Left renal pelvis (tissue), 4 donors: Measurements from ENCODE around the gene INTS13. TPM values are rescaled to one million over a fixed set of nuclear protein-coding genes. Genes with fewer than 3 reads are reported as not detected.
"Not testable (repeated sequence)": the region's sequence is repeated elsewhere in the genome, so short reads cannot be mapped to it uniquely, and the experiment has no call there.

Experiments used
- DNase-seq, 4 donors: peaks; one replicate each; pipeline ENCODE4 v3.0.0-alpha.2; 2013; ENCODE audit warnings: low read depth in 4 of 4, low spot score in 3 of 4
- polyA plus RNA-seq, 4 donors: library from polyadenylated mRNA; unstranded; fragments of 120-200 nt; gene quantifications; one replicate each; pipeline ENCODE4 v1.2.1, GENCODE V29; 2013; ENCODE audit not compliant: insufficient read length in 4 of 4

The INTS13 gene
- polyA plus RNA-seq, 4 donors, result 30.3 to 43.3 (median 37.9) TPM

- no peak for DNase-seq
Measured at GRCh38 chr12:26871985-26872384, 65.8 kb downstream of the INTS13 start.

- DNase-seq, result peak in 1 of 4 donors; percentile 53
Measured at GRCh38 chr12:26870491-26871419, 67.0 kb downstream of the INTS13 start.

DNA sequence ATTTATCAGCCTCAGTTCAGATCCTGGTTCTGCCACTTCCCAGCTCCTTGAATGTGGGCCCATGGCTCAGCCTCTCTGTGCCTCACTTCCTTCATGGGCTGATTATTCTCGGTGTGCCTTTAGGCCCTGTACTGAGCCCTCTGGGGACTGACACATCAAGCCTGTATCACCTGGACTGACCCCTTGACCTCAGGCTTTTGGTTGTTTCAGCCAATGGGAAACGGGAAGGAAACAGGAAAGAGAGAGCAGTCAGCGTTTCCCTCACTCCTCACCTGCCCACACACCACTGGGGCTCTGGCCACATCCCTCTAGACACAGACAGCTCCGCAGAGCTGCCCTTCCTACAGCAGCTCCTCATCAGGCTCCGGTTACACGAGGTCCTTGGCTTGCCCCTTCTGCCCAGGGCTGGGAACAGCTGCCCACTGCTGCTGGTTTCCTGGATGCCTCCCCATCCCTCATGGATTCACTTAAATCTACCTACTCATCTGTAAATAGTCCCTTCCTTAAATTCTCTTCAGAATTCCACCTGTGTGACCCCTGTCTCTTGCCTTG is 67.8 kb downstream of the INTS13 start:
- no peak for DNase-seq

GRCh38 chr12:26869104-26869494 is 68.7 kb downstream of the INTS13 start:
- DNase-seq, result no peak

DNA sequence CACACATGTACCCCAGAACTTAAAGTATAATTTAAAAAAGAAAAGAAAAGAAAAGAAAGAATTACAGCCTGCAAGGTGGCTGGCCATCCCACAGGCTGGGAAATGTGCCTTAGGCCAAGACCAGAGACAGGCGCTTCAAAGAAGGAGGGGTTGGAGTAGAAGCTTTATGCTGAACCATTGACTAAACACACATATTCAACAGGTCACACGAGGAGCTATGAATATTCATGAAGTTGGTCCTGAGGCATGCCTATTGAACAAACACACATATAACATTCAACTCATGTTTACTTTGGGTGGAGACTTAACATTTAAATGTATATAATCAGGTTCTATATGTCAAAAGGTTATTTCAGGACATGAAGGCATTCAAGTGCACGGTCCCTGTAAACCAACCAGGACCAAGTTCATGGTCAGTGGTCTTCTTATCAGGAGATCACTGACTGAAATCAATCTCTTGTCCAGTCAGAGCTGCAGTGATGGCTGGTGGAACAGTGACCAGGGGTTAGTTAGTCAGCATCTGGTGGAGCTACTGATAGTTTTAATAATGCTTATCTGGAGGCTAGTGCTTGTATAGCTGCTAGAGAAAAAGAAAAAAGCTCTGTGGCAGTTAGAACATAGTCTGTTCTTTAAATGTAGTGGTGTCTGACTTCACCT is 69.2 kb downstream of the INTS13 start:
- no peak for DNase-seq

DNA sequence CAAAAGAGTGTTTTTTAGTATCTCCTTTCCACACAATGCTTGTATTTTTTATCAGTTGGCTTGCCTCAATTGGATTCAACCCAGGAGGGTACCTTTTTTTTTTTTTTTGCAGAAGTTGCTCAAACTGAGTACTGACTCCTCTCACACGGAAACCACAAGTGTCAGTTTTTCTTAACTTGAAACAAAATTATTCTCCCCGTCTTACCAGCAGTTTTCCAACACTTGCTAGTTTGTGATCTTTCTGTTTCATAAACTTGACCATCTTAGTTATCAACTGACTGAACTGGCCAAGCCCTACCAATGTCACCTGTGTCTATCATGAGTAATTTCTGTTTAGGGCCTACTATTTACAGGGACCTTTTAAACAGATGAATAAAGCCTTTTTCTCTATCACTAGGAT is 70.7 kb downstream of the INTS13 start:
- DNase-seq, result no peak

GRCh38 chr12:26863515-26863914 is 74.3 kb downstream of the INTS13 start:
- DNase-seq, result no peak

- not testable (repeated sequence) for DNase-seq
Measured at GRCh38 chr12:26862787-26863186, 75.0 kb downstream of the INTS13 start.

- no peak for DNase-seq
Measured at GRCh38 chr12:26861690-26862089, 76.1 kb downstream of the INTS13 start.

GRCh38 chr12:26857465-26858176 is 80.2 kb downstream of the INTS13 start:
- no peak for DNase-seq

DNA sequence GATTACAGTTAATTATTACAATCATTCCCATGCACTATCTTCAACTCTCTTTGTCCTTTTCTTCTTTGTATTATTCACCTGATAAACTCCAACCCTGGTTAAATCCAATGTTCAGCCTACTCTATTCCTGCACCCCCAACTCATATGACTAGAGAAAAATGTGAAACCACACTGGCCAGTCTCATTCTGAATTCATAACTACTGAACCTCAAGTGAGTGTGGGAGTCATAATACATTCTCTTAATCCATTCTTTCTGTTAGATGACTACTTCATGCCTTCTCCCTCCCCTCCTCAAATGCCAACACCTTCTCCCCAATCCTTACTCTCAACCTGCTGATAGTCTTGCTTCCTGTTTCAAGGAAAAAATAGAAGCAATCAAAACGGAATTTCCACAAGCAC is 82.4 kb downstream of the INTS13 start:
- DNase-seq, result no peak

Other genes starting within 250 kb of the INTS13 start
- gene ITPR2, start 104.8 kb downstream of the INTS13 start, polyA plus RNA-seq, result 10 to 100 TPM; 11.8 to 16.1 (median 13.2) TPM
- gene FGFR1OP2, start 489 bp upstream of the INTS13 start, polyA plus RNA-seq, result 10 to 100 TPM; 62.2 to 89.4 (median 63.0) TPM
- 10 to 100 TPM; 53.7 to 96.8 (median 86.4) TPM for gene TM7SF3, start 76.4 kb upstream of the INTS13 start, polyA plus RNA-seq
- 10 to 100 TPM; 56.2 to 75.2 (median 59.8) TPM for gene MED21, start 84.6 kb upstream of the INTS13 start, polyA plus RNA-seq
- under 1 TPM in 2 of 4 donors, not detected in 2; 0.18 to 0.32 TPM for gene C12orf71, start 144.6 kb upstream of the INTS13 start, polyA plus RNA-seq